SH-SY5Y (cell line): ENCODE data around the gene KCNJ12.

Source experiments
- GATA2 ChIP-seq: IDR thresholded peaks from 2 replicates; pipeline ENCODE4 v1.6.1; 2011; ENCODE audit warnings: mild to moderate bottlenecking, low read depth, low read length
- GATA3 ChIP-seq: IDR thresholded peaks from 2 replicates; pipeline ENCODE4 v1.6.1; 2011; ENCODE audit warnings: low read depth, mild to moderate bottlenecking, low read length, moderate library complexity

DNA sequence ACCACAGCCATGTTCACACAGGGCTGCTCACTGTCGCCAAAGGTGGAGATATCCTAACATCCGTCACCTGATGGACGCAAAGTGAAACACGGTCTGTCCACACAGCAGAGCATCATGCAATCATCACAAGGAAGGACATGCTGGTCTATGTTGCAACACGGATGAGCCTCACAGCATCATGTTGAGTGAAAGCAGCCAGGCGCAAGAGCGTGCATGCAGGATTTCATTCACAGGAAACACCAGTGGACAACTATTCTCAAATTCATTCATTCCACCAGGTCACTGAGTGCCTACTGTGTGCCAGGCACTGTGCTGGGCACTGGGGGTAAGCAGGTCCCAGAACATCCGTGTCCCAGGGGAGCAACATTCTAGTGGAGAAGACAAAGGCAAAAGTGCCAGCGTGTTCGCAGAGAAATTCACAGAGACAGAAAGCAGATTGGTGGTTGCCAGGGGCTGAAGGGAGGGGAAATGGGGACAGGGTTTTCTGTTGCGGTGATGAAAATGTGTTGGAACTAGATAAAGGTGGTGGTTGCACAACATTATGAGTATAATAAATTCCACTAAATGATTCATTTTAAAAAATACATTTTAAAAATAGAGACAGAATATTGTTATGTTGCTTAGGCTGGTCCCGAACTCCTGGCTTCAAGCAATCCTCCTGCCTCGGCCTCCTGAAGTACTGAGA is 22.7 kb upstream of the KCNJ12 start:
- no peak for TF ChIP-seq GATA3
- TF ChIP-seq GATA2 = no peak
